ENCODE measurements around the gene EPHA7.

The EPHA7 gene

DNA sequence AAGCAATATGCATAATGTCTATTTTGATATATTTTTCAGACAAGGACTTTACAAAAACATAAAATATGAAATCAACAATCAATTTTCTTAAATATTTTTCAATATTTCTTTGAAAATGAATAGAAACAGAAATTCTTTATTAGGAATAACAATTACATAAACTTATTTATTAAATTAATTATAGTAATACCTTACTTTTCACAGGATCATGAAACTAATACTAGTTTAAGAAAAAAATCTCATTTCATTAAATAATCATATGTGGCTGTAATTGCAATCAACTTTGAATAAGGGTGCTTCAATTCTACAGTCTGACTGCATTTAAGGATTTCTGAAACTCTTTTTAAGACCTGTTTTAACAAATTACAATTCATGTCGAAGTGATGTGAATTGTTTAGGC, 26.6 kb downstream of the EPHA7 start:
- no peak for DNase-seq

DNA sequence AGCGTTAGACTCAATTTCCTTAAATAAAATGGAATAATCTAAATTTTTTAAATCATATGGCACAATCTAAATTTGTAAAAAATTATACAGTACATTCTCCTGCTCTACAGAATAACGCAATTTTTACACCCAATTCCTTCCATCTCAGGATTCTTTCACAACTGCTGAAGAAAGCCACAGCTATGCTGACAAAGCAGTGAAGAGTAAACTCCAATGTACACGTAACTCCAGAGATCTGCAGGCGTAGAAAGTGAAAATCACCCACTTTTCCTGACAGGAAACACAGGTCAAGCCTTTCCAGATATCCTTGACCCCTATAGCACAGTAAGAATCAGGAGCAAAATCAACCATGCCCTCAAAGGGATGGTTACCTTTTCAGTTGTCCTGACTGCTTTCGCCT, 27.4 kb downstream of the EPHA7 start:
- no peak for DNase-seq

DNA sequence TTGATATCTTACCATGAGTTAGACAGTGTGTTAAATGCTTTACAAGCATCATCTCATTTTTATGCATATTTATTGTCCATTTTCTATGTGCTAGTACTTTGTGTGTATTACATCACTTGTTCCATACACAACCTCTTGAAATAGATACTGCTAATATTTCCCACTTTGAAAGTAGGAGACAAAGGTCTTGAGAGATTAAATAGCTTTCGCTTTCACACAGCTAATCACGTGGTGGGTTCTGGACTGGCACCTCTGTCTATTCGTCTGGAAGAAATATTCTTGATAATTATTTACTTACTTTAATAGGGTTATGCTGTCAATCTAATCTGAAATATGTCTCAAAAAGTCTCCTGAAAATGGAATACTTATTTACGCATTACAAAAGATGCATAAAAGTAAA, 30.2 kb downstream of the EPHA7 start:
- no peak for DNase-seq

DNA sequence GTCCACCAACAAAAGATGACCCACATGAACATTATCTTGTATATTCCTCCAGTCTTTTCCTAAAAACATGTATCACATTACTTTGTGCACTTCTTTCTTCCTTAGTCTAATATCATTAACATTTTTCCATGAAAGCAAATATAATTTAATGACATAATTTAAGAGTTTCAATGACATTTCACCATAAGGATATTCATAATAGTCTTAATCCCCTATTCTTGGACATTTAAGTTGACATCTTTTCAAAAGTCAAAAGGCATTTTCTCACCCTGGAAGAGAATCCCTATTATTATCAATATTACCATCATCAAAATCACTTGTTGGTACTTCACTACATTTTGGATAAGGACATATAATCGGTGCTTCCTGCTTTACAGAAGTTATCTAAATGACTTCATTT, 31.3 kb downstream of the EPHA7 start:
- no peak for DNase-seq

DNA sequence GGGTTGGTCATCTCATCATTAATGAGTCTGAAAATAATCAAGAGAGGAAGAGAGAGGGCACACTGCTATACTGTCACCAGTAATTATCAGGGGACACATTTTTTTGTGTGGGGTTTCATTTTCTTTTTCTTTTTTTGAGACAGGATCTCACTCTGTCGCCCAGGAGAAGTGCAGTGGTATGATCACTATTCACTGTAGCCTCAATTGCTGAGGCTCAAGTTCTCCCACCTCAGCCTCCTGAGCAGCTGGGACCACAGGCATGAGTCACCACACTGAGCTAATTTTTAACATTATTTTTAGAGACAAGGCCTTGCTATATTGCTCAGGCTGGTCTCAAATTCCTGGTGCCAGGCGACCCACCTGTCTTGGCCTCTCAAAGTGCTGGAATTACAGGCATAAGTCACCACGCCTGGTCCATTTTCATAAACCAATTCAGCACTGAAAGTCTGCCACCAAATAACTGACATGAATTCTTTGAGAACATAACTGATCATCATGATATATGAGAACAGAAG, 43.3 kb downstream of the EPHA7 start:
- no peak for DNase-seq

DNA sequence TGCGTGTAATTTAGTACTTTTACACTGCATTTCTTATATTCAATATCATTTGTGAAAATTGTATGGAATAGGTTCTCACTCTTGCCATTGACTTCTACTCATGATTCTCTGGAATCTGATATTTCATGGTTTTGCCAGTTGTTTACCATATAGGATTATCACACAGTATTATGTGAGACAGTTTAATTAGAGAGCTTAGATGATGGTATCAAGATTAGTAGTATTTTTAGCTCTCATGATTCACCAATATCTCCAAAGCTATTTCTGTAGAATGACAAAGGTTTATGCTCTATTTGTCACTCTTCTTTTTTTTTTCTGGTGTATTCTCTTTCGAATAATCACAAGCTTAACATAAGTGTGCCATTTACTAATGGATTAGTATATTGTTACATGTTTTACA, 45.9 kb downstream of the EPHA7 start:
- DNase-seq = no peak

DNA sequence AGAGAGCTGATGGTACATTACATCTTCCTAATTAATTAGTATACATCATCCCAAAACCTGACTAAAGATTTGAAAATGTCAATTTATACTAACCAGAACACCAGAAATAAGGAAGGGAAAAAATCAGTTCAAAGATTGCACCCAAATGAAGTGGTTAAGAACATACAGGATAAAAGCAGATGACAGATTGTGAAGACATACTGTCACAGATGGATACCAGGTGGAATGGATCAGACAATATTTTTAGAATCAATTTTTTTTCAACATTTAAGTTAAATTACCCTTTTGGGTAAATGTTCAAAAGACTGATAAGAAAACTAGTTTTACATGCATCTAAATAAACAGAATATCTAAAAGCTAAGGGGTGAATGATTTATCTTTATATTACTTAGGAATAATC, 47.6 kb downstream of the EPHA7 start:
- no peak for DNase-seq

DNA sequence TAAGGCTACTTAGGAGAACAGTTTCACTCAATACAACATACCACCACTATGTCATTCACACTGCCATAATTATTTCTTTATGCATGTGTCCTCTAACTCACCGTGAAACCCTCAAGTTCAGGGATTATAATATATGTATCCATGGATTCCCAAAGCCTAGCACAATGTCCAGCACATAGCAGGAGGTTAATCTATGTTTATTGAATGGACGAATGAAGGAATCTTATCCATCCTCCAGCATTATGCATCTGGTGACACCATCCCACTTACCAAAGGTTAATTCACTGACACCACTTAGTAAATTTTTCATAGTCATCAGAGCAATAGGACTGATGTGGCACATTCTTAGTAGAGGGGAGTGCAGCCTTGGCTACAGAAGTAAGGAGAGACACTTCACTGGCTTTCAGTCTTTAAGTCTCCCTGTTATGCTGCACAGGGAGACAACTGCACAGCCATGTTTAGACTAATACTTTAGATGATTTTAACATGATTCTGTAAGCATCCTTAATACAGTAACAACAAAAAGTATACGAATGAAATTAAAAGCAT, 49.7 kb downstream of the EPHA7 start:
- DNase-seq = no peak

DNA sequence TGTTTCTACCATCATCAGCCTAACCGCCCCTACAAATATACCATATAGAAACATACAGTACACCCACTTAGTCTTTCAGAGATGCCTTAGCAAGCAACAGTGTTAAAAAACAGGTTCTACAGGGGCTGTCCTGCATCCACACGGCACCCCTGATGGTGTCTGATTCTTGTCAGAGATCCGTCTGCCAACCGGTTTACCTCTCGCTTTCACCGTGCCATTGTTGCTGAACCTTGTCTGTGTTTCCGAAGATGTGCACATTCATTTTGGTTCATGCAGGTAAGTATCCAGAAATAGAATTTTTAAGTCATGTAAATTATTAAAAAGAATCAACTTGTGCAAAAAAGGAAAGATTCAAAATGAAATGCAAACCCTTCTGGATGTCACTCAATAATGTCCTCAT, 52.9 kb downstream of the EPHA7 start:
- no peak for DNase-seq

DNA sequence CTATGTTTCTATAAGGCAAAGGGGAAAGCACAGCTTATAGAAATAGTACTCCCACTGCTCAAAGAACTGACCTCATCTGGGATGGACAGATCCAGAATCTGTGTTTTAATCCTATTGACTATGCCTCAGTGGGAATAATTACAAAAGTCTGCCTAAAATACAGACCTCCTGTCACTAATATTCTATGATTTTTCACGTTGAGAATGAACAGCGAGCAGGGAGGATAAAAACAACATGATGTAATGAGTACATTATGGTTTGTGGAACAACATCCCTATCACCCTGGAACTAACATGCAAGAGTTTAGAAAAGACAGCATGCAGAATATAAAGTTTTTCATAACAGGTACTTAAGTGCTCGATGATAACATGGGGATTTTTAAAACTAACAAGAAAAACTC, 53.9 kb downstream of the EPHA7 start:
- DNase-seq = no peak

DNA sequence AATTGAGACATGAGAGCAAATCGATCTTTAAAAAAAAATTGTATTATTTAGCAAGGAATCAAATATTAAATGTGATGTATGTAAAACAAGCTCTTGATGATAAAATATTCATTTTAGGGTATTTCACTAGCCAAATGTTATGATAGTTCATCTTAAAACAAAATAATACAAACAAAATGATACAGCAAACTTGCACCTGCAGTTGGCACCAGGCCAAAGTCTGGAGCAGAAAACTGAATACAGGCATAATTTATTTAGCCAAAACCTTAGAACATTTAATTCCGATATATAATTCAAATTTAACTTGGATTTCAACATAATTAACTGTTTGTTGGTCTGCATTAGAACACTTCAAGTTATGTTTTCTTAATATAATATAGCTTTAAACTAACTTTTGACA, 60.9 kb downstream of the EPHA7 start:
- no peak for DNase-seq

DNA sequence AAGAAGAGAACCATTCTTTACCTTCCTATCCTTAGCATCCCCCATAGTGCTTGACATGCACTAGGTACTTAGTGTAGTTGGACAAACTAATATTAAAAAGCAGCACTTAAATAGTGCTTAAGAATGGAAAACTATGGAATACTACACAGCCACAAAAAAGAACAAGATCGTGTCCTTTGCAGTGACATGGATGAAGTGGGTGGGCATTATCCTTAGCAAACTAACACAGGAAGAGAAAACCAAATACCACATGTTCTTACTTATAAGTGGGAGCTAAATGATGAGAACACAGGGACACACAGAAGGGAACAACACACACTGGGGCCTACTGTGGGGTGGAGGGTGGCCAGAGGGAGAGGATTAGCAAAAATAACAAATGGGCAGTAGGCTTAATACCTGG, 66.8 kb downstream of the EPHA7 start:
- no peak for DNase-seq

DNA sequence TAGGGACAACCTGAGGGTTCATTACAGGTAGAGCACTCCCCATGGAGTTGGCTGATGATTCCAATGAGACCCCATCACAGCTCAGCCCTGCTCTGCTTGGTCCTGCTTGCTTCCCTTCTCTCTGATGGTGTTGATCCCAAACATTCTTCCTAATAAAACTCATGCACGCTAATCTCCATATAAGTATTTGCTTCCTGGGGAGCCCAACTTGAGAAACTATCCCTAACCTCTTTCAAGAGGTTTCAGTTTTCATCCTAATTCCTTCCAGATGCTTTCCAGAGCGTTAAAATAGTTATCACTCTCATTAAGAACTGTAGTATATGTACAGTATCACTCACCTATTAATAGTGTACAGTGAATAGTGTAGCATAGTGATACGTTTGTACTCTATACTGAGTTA, 68.1 kb downstream of the EPHA7 start:
- DNase-seq = no peak

DNA sequence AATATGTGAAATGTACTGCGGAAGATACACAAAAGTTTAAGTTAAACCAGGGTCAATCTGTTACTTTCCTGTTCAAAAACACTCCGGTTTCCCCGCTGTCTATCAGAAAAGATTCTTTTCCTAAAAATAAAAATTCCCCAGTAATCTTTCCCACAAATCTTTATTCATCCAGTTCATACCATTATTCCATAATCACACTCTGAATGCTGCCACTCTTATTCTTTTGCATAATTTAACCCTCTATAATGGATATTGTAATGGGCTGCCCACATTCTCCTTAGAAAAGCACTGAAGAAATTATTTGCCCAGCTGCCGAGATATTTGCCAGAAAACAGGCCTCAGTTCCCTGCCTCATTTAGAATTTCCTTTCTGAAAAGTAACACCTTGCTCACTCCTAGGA, 68.6 kb downstream of the EPHA7 start:
- no peak for DNase-seq

DNA sequence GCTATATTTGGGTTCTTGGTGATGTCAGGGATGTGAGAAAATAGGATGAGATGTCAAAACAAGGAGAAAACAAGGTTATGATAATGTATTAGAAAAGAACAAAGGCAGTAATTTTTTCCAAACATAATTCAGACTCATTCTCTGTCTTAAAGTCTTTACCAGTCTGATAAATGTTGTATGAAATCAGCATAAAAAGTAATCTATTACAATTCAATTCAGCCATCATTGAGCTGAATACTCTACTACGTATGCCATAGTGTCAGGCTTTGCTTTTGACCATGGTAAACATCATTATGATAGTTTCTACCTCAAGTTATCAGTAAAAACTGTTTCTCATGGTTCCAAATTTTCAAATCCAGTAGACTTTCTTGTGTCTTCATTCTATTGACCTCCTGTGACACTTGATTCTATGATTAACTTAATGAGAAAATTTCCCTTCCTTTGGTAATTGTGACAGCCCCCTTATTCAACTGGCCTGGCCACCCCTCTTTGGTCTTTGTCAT, 75.0 kb downstream of the EPHA7 start:
- no peak for DNase-seq

DNA sequence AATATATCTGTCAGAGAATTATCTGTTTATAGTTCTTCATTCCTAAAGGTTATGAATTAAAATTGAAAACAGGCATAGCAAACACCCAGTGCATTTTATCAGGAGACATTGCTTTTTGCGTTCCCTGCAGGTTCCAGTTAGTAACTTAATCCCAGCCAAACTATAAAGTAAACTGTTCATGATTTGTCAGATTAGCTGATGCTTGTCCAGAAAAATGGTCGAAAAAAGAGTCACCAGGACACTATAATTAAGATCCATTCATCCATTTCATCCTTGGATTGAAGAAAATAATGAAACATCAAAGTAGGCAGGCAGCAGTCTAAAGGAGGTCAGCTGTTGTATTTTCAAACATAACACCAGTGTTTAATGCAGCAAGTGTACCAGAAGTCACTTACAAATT, 75.9 kb downstream of the EPHA7 start:
- DNase-seq = no peak

DNA sequence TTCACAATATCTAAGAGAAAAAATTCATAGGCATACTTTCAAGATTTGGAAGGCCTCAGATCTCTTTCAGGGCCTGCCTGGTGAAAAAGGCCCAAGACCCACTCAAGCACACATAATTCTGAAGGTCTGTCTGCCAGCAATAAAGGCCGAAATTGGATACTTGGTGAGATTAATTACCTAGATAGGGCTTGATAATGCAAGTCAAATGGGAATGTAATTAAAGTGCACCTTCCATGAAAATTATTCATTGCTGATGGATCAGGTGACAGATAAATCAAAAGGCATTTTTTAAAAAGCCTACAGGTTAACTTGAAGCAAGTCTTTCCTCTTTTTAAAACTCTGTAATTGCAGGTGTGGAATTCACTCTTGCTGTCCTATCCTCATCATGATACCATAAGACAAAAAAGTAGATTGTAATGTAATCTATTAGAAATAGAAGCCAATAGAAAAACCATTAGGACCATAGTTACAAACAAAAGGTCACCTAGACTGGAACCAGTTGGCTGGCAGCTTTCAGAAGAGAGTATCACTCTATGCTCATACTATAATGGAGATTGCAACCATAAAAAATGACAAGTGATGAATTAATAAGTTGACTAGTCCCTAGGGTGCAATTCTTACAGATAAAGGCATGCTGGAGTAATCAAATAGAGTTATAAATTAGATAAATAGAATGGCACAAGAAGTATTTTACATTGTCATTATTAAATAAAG, 77.3 kb downstream of the EPHA7 start:
- DNase-seq = no peak

DNA sequence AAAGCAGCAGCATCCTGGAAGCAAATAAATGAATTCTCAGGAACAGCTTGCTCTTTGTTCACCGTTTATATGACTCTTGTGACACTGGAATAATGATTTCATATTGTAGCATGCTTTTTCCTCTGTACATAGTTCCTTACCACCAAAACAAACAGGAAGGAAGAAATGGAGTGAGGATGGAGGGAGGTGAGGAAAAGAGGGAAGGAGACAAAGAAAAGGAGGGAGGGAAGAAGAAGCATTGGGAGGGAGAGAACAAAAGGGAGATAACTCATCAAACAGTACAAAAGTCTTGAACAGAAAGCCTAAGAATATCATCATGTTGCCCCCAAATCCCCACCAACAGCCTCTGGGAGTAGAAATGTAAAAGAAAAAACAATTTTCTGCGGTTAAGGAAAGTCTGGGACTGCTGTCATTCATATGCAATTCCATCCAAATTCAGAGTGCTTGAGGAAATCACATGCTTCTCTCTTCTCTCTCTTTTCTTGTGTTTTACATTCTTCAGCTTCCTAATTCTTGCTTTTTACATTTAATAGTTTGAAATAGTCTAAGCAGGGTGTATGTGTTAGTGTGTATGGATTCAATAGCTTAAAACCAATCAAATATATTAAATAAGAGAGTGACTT, 81.5 kb downstream of the EPHA7 start:
- no peak for DNase-seq

DNA sequence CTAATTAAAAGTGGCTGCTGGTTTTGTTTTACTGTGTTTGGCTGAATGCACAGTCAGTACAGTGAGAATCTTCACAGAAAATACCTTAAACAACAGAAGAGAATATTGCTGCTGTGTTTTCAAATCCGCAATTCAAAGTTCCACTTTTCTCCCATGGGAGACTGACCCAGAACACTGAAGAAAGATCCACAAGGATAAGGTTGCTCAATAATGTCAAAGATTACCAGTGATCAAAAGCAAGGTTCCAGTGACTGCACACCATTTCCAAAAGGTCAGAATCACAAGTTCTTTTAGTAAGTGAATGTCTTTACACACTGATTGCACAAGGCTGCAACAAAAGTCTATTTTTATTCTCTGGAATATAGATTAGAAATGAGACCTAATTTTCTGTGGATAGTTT, 82.3 kb downstream of the EPHA7 start:
- DNase-seq = no peak

DNA sequence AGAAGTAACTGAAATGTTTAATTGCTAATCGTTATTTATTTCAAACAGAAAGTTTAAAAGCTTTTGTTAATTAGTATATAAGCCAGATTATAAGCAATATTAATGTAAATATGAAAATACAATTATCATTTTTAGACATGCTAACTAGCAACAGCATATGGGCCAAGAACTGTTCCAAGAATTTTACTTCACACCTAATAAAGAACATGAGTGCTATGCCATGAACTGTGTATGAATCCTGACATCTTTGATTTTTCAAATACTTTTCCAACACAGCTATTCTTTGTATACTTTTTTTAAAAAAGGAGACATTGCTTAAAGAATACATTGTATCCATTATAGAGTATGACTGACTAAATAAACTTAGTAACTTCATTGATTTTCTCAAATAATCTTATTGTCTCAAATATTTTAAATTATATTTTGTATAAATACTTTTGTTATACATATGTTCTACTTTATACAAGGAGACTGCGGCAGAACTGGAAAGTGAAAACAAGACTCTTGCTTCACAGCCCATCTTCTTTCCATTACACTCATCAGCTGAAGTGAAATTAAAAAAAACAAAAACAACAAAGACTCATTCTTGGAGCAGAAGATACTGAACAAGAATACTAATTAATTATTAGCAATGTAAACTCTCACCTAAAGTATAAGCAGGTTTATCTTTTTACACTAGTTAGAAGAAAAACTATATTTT, 89.9 kb downstream of the EPHA7 start:
- no peak for DNase-seq

DNA sequence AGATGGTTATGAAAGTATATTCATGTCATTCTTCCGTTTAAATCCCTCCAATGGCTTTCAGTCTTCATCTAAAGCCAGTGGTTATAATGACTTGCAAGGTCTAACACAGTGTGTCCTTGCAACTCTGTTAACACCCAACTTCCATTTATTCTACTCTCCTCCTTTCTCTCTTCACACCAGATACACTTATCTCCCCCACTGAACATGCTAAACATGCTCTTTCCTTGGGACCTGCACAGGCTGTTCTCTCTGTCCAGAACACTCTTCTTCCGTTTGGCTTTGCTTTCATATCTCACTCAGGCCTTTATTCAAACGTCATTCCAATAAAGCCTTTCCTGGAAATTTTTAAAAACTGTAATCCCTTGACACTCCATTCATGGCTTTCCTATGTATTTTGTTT, 91.5 kb downstream of the EPHA7 start:
- no peak for DNase-seq

DNA sequence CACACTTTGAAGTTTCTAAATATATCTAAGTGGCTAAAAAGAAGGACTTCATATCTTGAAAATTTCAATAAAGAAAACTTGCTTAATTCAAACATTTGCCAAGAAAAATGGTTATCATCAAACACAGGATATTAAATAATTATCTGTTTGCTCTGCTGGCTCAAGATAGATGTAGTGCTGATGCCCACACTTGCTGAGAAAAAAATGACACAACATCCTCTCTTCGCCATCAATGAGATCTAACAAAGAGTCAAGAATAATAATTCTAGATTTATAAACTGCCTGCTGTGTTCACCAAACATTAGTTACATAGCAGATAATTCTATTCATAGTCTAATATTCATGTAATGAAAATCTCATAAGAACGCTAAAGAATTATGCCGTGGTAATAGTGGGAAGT, 93.6 kb downstream of the EPHA7 start:
- no peak for DNase-seq

DNA sequence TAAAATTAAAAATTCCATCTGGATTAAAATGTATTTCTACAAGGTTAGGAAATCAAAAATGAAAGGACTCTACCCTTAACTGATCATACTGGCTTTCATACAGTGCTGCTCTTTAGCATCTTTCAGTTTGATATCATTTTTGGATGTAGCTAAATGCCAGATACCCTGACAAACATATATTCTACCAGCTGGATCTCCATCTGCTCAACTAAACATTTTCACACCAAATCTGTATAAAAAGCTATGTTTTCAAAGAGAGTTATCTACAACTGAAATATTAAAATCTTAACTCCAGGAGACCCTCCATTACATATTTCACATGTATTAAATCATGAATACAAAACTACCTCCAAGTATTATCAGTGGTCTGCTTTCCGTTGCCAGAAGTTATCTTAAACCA, 95.7 kb downstream of the EPHA7 start:
- DNase-seq = no peak

DNA sequence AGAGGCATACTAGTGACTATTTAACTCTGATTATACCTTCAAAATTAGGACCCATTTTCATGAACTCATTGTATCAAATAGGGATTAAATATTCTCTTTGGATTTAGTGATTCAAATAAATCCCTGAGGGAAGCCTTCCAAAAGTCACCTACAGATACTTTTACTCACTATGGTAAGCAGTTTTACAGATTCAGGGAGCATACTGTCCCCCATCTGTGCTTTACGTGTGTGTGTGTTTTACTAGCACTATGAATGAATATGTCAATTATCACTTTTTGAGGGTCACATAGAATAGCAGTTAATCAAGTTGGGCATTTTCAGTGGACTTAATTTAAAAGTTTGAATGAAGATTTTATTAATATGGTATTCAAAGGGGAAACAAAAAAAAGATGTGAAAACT, 96.7 kb downstream of the EPHA7 start:
- DNase-seq = no peak
